Natural killer cell (primary cell): ENCODE results near the gene RAD51B. TPM values are rescaled to one million over a fixed set of nuclear protein-coding genes. Genes with fewer than 3 reads are reported as not detected.

Experiments
- ATAC-seq, 3 donors: fragments of 150-1000 bp in 2 of 3; fragments of 200-7000 bp in 1 of 3; cut with Tn5 transposase; 1 replicate in 1 of 3; 2 replicates in 2 of 3; pipeline ENCODE4 v1.10.0; 2021; ENCODE audit warnings: mild to moderate bottlenecking in 2 of 3, moderate library complexity in 2 of 3
- DNase-seq, 2 donors: peaks; one replicate each; pipeline versions ENCODE4 v3.0.0 to v3.0.0-alpha.2; 2013 to 2021; ENCODE audit warnings: mixed read lengths in 1 of 2
- H3K27ac ChIP-seq: one replicate; pipeline ENCODE4 v1.5.1; 2013; ENCODE audit warnings: mild to moderate bottlenecking, low read length
- H3K27me3 ChIP-seq: one replicate; pipeline ENCODE4 v1.6.1; 2013; ENCODE audit warnings: low read length; ENCODE audit not compliant: control insufficient read depth, insufficient read depth
- H3K36me3 ChIP-seq: one replicate; pipeline ENCODE4 v1.6.1; 2013; ENCODE audit warnings: low read length; ENCODE audit not compliant: control insufficient read depth, insufficient read depth
- H3K4me1 ChIP-seq: one replicate; pipeline ENCODE4 v1.6.1; 2013; ENCODE audit warnings: low read length; ENCODE audit not compliant: control insufficient read depth, insufficient read depth
- H3K4me3 ChIP-seq: one replicate; pipeline ENCODE4 v1.5.1; 2013; ENCODE audit warnings: low read length
- H3K9me3 ChIP-seq: one replicate; pipeline ENCODE4 v1.6.1; 2013; ENCODE audit warnings: low read length; ENCODE audit not compliant: control insufficient read depth, insufficient read depth
- H3K27ac Mint-ChIP-seq, 2 donors: one replicate each; pipeline ENCODE4 v1.8.0; 2022; ENCODE audit warnings: mild to moderate bottlenecking in 2 of 2, mixed read lengths in 2 of 2, moderate library complexity in 1 of 2
- H3K27me3 Mint-ChIP-seq, 2 donors: one replicate each; pipeline ENCODE4 v1.8.0; 2022; ENCODE audit warnings: low read depth in 2 of 2, mixed read lengths in 2 of 2
- H3K36me3 Mint-ChIP-seq: one replicate; pipeline ENCODE4 v1.8.0; 2022; ENCODE audit warnings: mixed read lengths
- H3K4me1 Mint-ChIP-seq, 2 donors: one replicate each; pipeline ENCODE4 v1.8.0; 2022; ENCODE audit warnings: mixed read lengths in 2 of 2
- H3K4me3 Mint-ChIP-seq: one replicate; pipeline ENCODE4 v1.8.0; 2022; ENCODE audit warnings: mild to moderate bottlenecking, moderate library complexity, mixed read lengths
- H3K9me3 Mint-ChIP-seq, 2 donors: one replicate each; pipeline ENCODE4 v1.8.0; 2022; ENCODE audit warnings: mixed read lengths in 2 of 2
- WGBS: methylation state at CpG from one replicate; pipeline ENCODE4 v1.1.7; 2013; ENCODE audit warnings: missing lambda C conversion rate; ENCODE audit not compliant: insufficient coverage; 5-methylcytosine and 5-hydroxymethylcytosine counted together
- intact Hi-C: fragments of 100-400 bp; cut with micrococcal nuclease; formaldehyde crosslinking; loops from one replicate; pipeline ENCODE4 v1.14.2; 2022
- total RNA-seq, 4 donors: library from RNA; stranded (reverse); fragments of 120-200 nt in 1 of 4; gene quantifications; one replicate each; pipeline versions ENCODE4 v1.2.3 to v1.2.4, GENCODE V29; 2013 to 2022
- TF ChIP-seq, protein P1 (sequence below): fragments of 200-600 bp; IDR thresholded peaks from one replicate; pipeline ENCODE4 v1.8.0; 2022; ENCODE audit warnings: antibody characterized with exemption

RAD51B gene
- total RNA-seq, 3 donors from 2014 or later (not counting 1 experiment from before 2014, with no cell fraction given), result 28.1 to 37.6 (median 28.6) TPM

DNA sequence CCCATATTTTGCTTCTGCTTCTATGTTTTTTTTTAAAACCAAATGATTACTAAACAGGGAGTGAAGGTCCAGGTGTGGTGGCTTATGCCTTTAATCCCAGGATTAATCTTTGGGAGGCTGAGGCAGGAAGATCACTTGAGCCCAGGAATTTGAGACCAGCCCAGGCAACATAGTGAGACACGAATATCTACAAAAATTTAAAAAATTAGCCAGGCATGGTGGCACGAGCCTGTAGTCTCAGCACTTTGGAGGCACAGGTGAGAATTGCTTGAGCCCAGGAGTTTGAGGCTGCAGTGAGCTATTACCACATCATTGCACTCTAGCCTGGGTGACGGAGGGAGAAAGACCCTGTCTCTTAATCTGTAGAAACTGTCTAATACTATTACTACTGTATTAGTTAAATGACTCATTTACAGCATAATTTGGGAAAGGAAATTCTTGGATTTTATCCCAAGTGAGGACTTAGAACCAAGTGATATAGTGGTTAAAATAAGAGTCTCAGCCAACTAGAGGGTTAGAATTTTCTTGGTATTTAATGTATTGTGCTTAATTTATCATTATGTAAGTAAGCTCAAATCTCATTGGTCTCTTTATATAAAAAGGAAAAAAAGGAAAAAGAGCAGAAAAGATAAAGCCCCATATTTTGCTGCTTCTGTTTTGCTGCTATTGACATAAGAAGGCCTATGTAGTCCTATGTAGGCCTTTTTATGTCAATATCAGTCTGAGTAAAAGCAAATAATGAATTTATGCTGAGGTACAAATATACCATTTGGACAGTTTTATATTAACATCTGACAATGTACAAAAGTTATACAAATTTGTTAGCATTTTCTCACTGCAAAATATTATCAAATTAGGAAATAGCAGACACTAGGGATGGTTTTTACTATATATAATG is 163.4 kb downstream of the RAD51B start:
- intact Hi-C loops, result no loop called here
- Histone ChIP-seq H3K4me1 (no peaks in the 10 kb centered on the region), H3K9me3 (no peaks in the 10 kb centered on the region), H3K4me3 (no peak overlapping the region), H3K27me3 (no peaks in the 10 kb centered on the region), H3K36me3 (no peaks in the 10 kb centered on the region), H3K27ac (no peak overlapping the region)
- no peaks in the 10 kb centered on the region for H3K27me3 Mint-ChIP-seq
- H3K27ac Mint-ChIP-seq, result no peak overlapping the region
- DNase-seq (no peak), ATAC-seq (no peak)
- no peaks in the 10 kb centered on the region for H3K4me1 Mint-ChIP-seq
- 92% methylated on average over 2 of the region's 3 CpGs for WGBS
- no peaks in the 10 kb centered on the region for H3K9me3 Mint-ChIP-seq
- H3K36me3 Mint-ChIP-seq, result no peaks in the 10 kb centered on the region
- TF ChIP-seq, protein P1, sequence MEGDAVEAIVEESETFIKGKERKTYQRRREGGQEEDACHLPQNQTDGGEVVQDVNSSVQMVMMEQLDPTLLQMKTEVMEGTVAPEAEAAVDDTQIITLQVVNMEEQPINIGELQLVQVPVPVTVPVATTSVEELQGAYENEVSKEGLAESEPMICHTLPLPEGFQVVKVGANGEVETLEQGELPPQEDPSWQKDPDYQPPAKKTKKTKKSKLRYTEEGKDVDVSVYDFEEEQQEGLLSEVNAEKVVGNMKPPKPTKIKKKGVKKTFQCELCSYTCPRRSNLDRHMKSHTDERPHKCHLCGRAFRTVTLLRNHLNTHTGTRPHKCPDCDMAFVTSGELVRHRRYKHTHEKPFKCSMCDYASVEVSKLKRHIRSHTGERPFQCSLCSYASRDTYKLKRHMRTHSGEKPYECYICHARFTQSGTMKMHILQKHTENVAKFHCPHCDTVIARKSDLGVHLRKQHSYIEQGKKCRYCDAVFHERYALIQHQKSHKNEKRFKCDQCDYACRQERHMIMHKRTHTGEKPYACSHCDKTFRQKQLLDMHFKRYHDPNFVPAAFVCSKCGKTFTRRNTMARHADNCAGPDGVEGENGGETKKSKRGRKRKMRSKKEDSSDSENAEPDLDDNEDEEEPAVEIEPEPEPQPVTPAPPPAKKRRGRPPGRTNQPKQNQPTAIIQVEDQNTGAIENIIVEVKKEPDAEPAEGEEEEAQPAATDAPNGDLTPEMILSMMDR, result no peak
- H3K4me3 Mint-ChIP-seq, result no peak overlapping the region

DNA sequence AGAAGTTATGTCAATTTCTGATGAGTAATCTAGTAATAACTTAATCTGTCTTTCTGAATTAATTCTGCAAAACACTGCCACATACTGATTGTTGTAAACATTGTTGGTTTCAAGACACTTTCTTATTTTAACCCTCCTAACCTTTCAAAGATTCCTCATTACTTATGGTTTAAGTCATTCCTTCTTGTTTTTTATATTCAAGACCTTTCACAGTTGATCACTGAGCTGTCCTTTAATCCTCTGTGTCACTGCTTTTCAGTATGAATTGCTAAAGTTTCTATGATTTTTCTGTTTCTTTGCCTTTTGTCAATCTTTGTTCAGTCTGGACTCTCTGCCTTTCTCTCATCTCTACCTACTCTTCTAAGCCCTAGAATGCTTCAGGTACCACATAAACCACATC is 164.7 kb downstream of the RAD51B start:
- no peak overlapping the region for H3K4me3 Mint-ChIP-seq
- Histone ChIP-seq H3K4me3 (no peak overlapping the region), H3K27me3 (no peaks in the 10 kb centered on the region), H3K36me3 (no peaks in the 10 kb centered on the region), H3K4me1 (no peaks in the 10 kb centered on the region), H3K9me3 (no peaks in the 10 kb centered on the region), H3K27ac (no peak overlapping the region)
- no peaks in the 10 kb centered on the region for H3K27me3 Mint-ChIP-seq
- DNase-seq (no peak), ATAC-seq (no peak)
- no peak overlapping the region for H3K27ac Mint-ChIP-seq
- intact Hi-C loops, result no loop called here
- H3K9me3 Mint-ChIP-seq, result no peaks in the 10 kb centered on the region
- TF ChIP-seq, protein P1, result no peak
- no peaks in the 10 kb centered on the region for H3K4me1 Mint-ChIP-seq
- no peaks in the 10 kb centered on the region for H3K36me3 Mint-ChIP-seq

DNA sequence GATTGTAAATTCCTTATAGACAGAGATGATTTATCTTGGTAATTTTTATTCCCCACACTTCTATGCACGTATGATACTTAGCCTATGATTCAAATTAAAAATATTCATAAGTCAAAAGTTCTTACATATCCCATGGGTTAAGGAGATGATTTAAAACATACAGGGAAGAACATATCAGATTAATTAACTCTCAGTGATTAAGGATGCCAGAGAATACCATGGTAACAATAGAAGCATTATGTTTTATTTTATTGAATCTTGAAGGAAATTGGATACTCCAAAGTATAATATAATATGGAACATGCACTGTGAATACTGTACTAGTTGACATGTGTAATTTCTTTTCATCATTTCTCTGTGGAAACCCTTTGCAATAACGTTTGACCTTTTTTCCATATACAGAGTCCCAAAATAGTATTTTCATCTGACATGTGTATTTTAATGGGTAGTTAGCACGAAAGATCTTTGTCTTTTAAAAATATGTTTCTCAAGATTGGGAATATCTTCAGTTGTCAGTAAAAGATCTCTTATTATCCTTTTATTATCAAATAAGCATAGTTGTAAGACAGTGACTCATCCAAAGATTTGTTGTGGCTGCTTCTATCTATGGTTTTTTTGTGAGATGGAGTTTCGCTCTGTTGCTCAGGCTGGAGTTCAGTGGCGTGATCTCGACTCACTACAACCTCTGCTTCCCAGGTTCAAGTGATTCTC is 166.7 kb downstream of the RAD51B start:
- DNase-seq, result no peak
- Mint-ChIP-seq H3K27me3 (no peaks in the 10 kb centered on the region), H3K36me3 (no peaks in the 10 kb centered on the region), H3K4me3 (no peak overlapping the region), H3K27ac (no peak overlapping the region), H3K9me3 (no peaks in the 10 kb centered on the region), H3K4me1 (no peaks in the 10 kb centered on the region)
- no peak overlapping the region for H3K4me3 ChIP-seq
- no peaks in the 10 kb centered on the region for H3K9me3 ChIP-seq
- no peaks in the 10 kb centered on the region for H3K27me3 ChIP-seq
- no peaks in the 10 kb centered on the region for H3K36me3 ChIP-seq
- no peak for ATAC-seq
- intact Hi-C loops, result no loop called here
- 96% methylated on average over 3 of the region's 6 CpGs for WGBS
- TF ChIP-seq, protein P1, result no peak
- no peaks in the 10 kb centered on the region for H3K4me1 ChIP-seq
- no peak overlapping the region for H3K27ac ChIP-seq
